Loucy (cell line): ENCODE measurements around the gene XPO1.
"Not testable (repeated sequence)": the region's sequence is repeated elsewhere in the genome, so short reads cannot be mapped to it uniquely, and the experiment has no call there.

Experiments used
- H2AFZ ChIP-seq: fragments of 200-600 bp; sonication (generic); 2 replicates; pipeline ENCODE4 v1.6.0; 2016; ENCODE audit warnings: antibody characterized with exemption, mild to moderate bottlenecking, low read length, moderate library complexity
- H3F3A ChIP-seq: fragments of 200-600 bp; 2 replicates; pipeline ENCODE4 v1.6.0; 2016; ENCODE audit warnings: antibody characterized with exemption, low read depth, mild to moderate bottlenecking
- H3K27me3 ChIP-seq: fragments of 200-600 bp; sonication (generic); 2 replicates; pipeline ENCODE4 v1.6.1; 2014; ENCODE audit warnings: low read length, mild to moderate bottlenecking; ENCODE audit not compliant: insufficient read depth, poor library complexity, severe bottlenecking
- H3K36me3 ChIP-seq: fragments of 200-600 bp; sonication (generic); 2 replicates; pipeline ENCODE4 v1.6.1; 2016; ENCODE audit warnings: low read length; ENCODE audit not compliant: insufficient read depth
- H3K4me1 ChIP-seq: fragments of 200-600 bp; sonication (generic); 2 replicates; pipeline ENCODE4 v1.5.1; 2014; ENCODE audit warnings: low read length, mild to moderate bottlenecking; ENCODE audit not compliant: insufficient read depth, poor library complexity, severe bottlenecking
- H3K4me2 ChIP-seq: fragments of 200-600 bp; sonication (generic); 2 replicates; pipeline ENCODE4 v1.6.0; 2014; ENCODE audit warnings: antibody characterized with exemption, low read length, low read depth, mild to moderate bottlenecking; ENCODE audit not compliant: poor library complexity, severe bottlenecking
- H3K4me3 ChIP-seq: fragments of 200-600 bp; sonication (generic); 2 replicates; pipeline ENCODE4 v1.5.1; 2014; ENCODE audit warnings: low read length, mild to moderate bottlenecking, mixed read lengths; ENCODE audit not compliant: poor library complexity, severe bottlenecking
- H3K79me2 ChIP-seq: fragments of 200-600 bp; sonication (generic); 2 replicates; pipeline ENCODE4 v1.6.1; 2014; ENCODE audit warnings: low read length; ENCODE audit not compliant: insufficient read depth
- H3K9ac ChIP-seq: fragments of 200-600 bp; sonication (generic); 2 replicates; pipeline ENCODE4 v1.6.0; 2014; ENCODE audit warnings: mild to moderate bottlenecking, low read depth, low read length, moderate library complexity; ENCODE audit not compliant: poor library complexity, severe bottlenecking
- H3K9me2 ChIP-seq: fragments of 200-600 bp; sonication (generic); replicated peaks from 2 replicates; pipeline ENCODE4 v1.6.1; 2016; ENCODE audit warnings: low read depth, low read length, mixed read lengths
- H3K9me3 ChIP-seq: fragments of 200-600 bp; sonication (generic); 2 replicates; pipeline ENCODE4 v1.6.1; 2014; ENCODE audit warnings: mild to moderate bottlenecking, antibody characterized with exemption, low read length, low read depth; ENCODE audit not compliant: insufficient read depth
- H4K20me1 ChIP-seq: fragments of 200-600 bp; sonication (generic); 2 replicates; pipeline ENCODE4 v1.6.0; 2014; ENCODE audit warnings: antibody characterized with exemption, low read length, mild to moderate bottlenecking; ENCODE audit not compliant: insufficient read depth, poor library complexity, severe bottlenecking
- CTCF ChIP-seq: fragments of 200-600 bp; sonication (generic); conservative IDR thresholded peaks from 2 replicates; pipeline ENCODE4 v1.5.1; 2014; ENCODE audit warnings: mild to moderate bottlenecking, antibody characterized with exemption, low read length
- EZH2phosphoT487 ChIP-seq: fragments of 200-600 bp; IDR thresholded peaks from 2 replicates; pipeline ENCODE4 v1.6.1; 2018; ENCODE audit warnings: antibody characterized with exemption, mild to moderate bottlenecking, moderate library complexity, borderline replicate concordance

Gene XPO1

DNA sequence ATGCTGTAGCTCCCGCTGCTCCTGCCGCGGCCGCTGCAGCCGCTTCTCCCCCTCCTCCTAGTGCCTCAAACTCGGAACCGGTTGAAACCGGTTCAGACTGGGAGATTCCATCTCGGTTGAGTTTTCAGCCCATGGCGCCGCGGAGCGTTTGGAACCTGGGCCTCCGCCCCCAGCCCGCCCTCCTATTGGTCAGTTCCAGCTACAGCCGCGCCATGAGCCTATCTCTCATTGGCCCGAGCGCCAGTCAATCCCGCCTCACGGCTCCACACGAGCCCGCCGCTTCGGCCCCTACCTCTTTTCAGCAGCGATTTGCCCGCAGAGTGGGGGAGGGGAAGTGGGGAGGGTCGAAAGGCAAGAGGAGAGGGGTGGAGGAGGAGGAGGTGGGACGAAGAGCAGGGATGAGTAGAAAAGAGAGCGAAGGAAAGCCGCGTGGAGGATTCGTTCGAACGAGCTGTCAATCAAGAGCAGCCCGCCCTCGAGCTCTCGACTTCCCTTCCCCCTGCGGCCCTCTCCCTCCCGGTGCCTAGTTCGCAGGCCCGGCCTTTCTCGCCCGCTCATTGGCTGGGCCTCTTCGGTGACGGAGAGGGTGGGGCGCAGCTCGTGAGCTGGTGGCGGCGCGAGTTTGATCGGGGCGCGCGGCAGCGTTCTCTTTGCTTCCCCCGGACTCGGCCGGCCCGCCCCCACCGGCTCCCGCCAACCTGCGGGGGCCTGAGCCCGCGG lies at the start of gene XPO1:
Gene XPO1, minus strand, starts transcription at position 157 of the 720 bp plus-strand sequence. CDS start 4,459 bp downstream, outside the sequence.
- H2AFZ ChIP-seq = peak within 1 kb of the TSS; percentile 91

GRCh38 chr2:61586928-61587327 lies 48.8 kb upstream of the XPO1 start:
- not testable (repeated sequence) for H3K4me2 ChIP-seq, H3K27me3 ChIP-seq, H3F3A ChIP-seq, H2AFZ ChIP-seq, H3K4me3 ChIP-seq, H4K20me1 ChIP-seq, H3K36me3 ChIP-seq, H3K9me3 ChIP-seq, H3K9ac ChIP-seq, H3K79me2 ChIP-seq, H3K9me2 ChIP-seq, H3K4me1 ChIP-seq

More for the DNA sequence above, at the start of gene XPO1:
- peaks cover 26% of the 10 kb centered on the region for H3K4me1 ChIP-seq
- H4K20me1 ChIP-seq = peaks cover 35% of the 10 kb centered on the region
- H3K9me2 ChIP-seq = no peaks in the 10 kb centered on the region
- peak within 1 kb of the TSS; percentile 81 for H3K4me2 ChIP-seq
- H3F3A ChIP-seq = peaks cover 5% of the 10 kb centered on the region
- no peaks in the 10 kb centered on the region for H3K27me3 ChIP-seq
- H3K36me3 ChIP-seq = no peaks in the 10 kb centered on the region
- no peaks in the 10 kb centered on the region for H3K9me3 ChIP-seq
- peaks cover 47% of the 10 kb centered on the region for H3K79me2 ChIP-seq
- peak within 1 kb of the TSS; percentile 94 for H3K4me3 ChIP-seq
- TF ChIP-seq EZH2phosphoT487 (no peak), CTCF (no peak)
- peak within 1 kb of the TSS; percentile 99 for H3K9ac ChIP-seq

GRCh38 chr2:61585383-61585782 lies 47.2 kb upstream of the XPO1 start:
- Histone ChIP-seq H3K9ac (no peak overlapping the region), H3K36me3 (no peaks in the 10 kb centered on the region), H3K9me2 (no peaks in the 10 kb centered on the region), H3K27me3 (no peaks in the 10 kb centered on the region), H3K4me1 (no peaks in the 10 kb centered on the region), H3K4me2 (no peak overlapping the region), H3F3A (no peaks in the 10 kb centered on the region), H3K4me3 (no peak overlapping the region), H4K20me1 (no peaks in the 10 kb centered on the region), H2AFZ (no peak overlapping the region), H3K79me2 (no peaks in the 10 kb centered on the region), H3K9me3 (no peaks in the 10 kb centered on the region)
- TF ChIP-seq CTCF = no peak
- TF ChIP-seq EZH2phosphoT487 = no peak

- not testable (repeated sequence) for H3K4me2 ChIP-seq, H3K36me3 ChIP-seq, H3F3A ChIP-seq
Measured at GRCh38 chr2:61584368-61584767, 46.2 kb upstream of the XPO1 start.

More at GRCh38 chr2:61584368-61584767, 46.2 kb upstream of the XPO1 start:
- not testable (repeated sequence) for H3K27me3 ChIP-seq, H3K9ac ChIP-seq, H3K9me2 ChIP-seq, H3K9me3 ChIP-seq, H3K79me2 ChIP-seq, H4K20me1 ChIP-seq, H2AFZ ChIP-seq, H3K4me3 ChIP-seq, H3K4me1 ChIP-seq
